Measurements from ENCODE around the gene TBXT. TPM values are rescaled to one million over a fixed set of nuclear protein-coding genes. Genes with fewer than 3 reads are reported as not detected.
"Not testable (repeated sequence)": the region's sequence is repeated elsewhere in the genome, so short reads cannot be mapped to it uniquely, and the experiment has no call there.

Gene TBXT
- total RNA-seq, 1 donor from 2014 or later: 44.8 TPM

- Mint-ChIP-seq H3K27ac (ENCODE audit: unreplicated experiment) (no peak overlapping the region), H3K4me3 (ENCODE audit: unreplicated experiment) (no peak overlapping the region), H3K36me3 (ENCODE audit: low read depth, unreplicated experiment) (no peaks in the 10 kb centered on the region), H3K27me3 (ENCODE audit: unreplicated experiment) (no peaks in the 10 kb centered on the region), H3K9me3 (ENCODE audit: unreplicated experiment) (no peaks in the 10 kb centered on the region), H3K4me1 (ENCODE audit: unreplicated experiment) (no peaks in the 10 kb centered on the region)
- TF ChIP-seq CTCF (IDR thresholded peaks at IDR 0.05; ENCODE audit: unreplicated experiment): no peak
- DNase-seq (ENCODE audit: low spot score): no peak
Measured at GRCh38 chr6:166143011-166143410, 24.6 kb downstream of the TBXT start.

- TF ChIP-seq CTCF (IDR thresholded peaks at IDR 0.05; ENCODE audit: unreplicated experiment): no peak
- DNase-seq (ENCODE audit: low spot score): no peak
- Mint-ChIP-seq H3K27ac (ENCODE audit: unreplicated experiment) (no peak overlapping the region), H3K27me3 (ENCODE audit: unreplicated experiment) (no peaks in the 10 kb centered on the region), H3K36me3 (ENCODE audit: low read depth, unreplicated experiment) (no peaks in the 10 kb centered on the region), H3K4me3 (ENCODE audit: unreplicated experiment) (no peak overlapping the region), H3K4me1 (ENCODE audit: unreplicated experiment) (peaks cover 2% of the 10 kb centered on the region), H3K9me3 (ENCODE audit: unreplicated experiment) (no peaks in the 10 kb centered on the region)
Measured at GRCh38 chr6:166127624-166128472, 39.8 kb downstream of the TBXT start.

- not testable (repeated sequence) for H3K27ac Mint-ChIP-seq (ENCODE audit: unreplicated experiment); DNase-seq (ENCODE audit: low spot score); H3K36me3 Mint-ChIP-seq (ENCODE audit: low read depth, unreplicated experiment); H3K4me1 Mint-ChIP-seq (ENCODE audit: unreplicated experiment); H3K4me3 Mint-ChIP-seq (ENCODE audit: unreplicated experiment); H3K27me3 Mint-ChIP-seq (ENCODE audit: unreplicated experiment); H3K9me3 Mint-ChIP-seq (ENCODE audit: unreplicated experiment)
Measured at GRCh38 chr6:166123115-166123514, 44.5 kb downstream of the TBXT start.

GRCh38 chr6:166121726-166122125 is 45.9 kb downstream of the TBXT start:
- no peak for TF ChIP-seq CTCF (IDR thresholded peaks at IDR 0.05; ENCODE audit: unreplicated experiment)
- Mint-ChIP-seq H3K36me3 (ENCODE audit: low read depth, unreplicated experiment) (no peaks in the 10 kb centered on the region), H3K9me3 (ENCODE audit: unreplicated experiment) (no peaks in the 10 kb centered on the region), H3K4me3 (ENCODE audit: unreplicated experiment) (no peak overlapping the region), H3K27me3 (ENCODE audit: unreplicated experiment) (no peaks in the 10 kb centered on the region), H3K4me1 (ENCODE audit: unreplicated experiment) (no peaks in the 10 kb centered on the region), H3K27ac (ENCODE audit: unreplicated experiment) (no peak overlapping the region)
- no peak for DNase-seq (ENCODE audit: low spot score)

GRCh38 chr6:166119116-166119911 is 48.3 kb downstream of the TBXT start:
- Mint-ChIP-seq H3K27me3 (ENCODE audit: unreplicated experiment) (no peaks in the 10 kb centered on the region), H3K9me3 (ENCODE audit: unreplicated experiment) (no peaks in the 10 kb centered on the region), H3K4me1 (ENCODE audit: unreplicated experiment) (no peaks in the 10 kb centered on the region), H3K4me3 (ENCODE audit: unreplicated experiment) (no peak overlapping the region), H3K27ac (ENCODE audit: unreplicated experiment) (no peak overlapping the region), H3K36me3 (ENCODE audit: low read depth, unreplicated experiment) (no peaks in the 10 kb centered on the region)
- no peak for TF ChIP-seq CTCF (IDR thresholded peaks at IDR 0.05; ENCODE audit: unreplicated experiment)
- no peak for DNase-seq (ENCODE audit: low spot score)
